Choroid plexus epithelial cell (primary cell): Measurements from ENCODE around the gene RAET1L.

Source experiments
- DNase-seq: peaks from one replicate; pipeline ENCODE4 v3.0.0-alpha.2; 2010; ENCODE audit warnings: low read depth
- H3K4me3 ChIP-seq: 2 replicates; pipeline ENCODE4 v1.5.1; 2011; ENCODE audit warnings: low read depth, mild to moderate bottlenecking, control low read depth, low read length, moderate library complexity
- CTCF ChIP-seq: conservative IDR thresholded peaks from 2 replicates; pipeline ENCODE4 v1.5.1; 2011; ENCODE audit warnings: low read depth, mild to moderate bottlenecking, control low read depth, inconsistent platforms, low read length, moderate library complexity

Gene RAET1L

GRCh38 chr6:150046943-150047342 lies 21.6 kb upstream of the RAET1L start:
- no peak for TF ChIP-seq CTCF
- H3K4me3 ChIP-seq, result no peak overlapping the region
- DNase-seq, result no peak

GRCh38 chr6:150044621-150045145 lies 19.4 kb upstream of the RAET1L start:
- no peak for DNase-seq
- TF ChIP-seq CTCF, result no peak
- H3K4me3 ChIP-seq, result no peak overlapping the region

- no peak for TF ChIP-seq CTCF
- H3K4me3 ChIP-seq, result no peak overlapping the region
- DNase-seq, result no peak
Measured at GRCh38 chr6:150043501-150044412, 18.4 kb upstream of the RAET1L start.

- DNase-seq, result no peak
- TF ChIP-seq CTCF, result no peak
- H3K4me3 ChIP-seq, result no peak overlapping the region
Measured at GRCh38 chr6:150043096-150043495, 17.8 kb upstream of the RAET1L start.

- H3K4me3 ChIP-seq, result no peak overlapping the region
- no peak for DNase-seq
- TF ChIP-seq CTCF, result no peak
Measured at GRCh38 chr6:150038202-150039062, 13.1 kb upstream of the RAET1L start.

- no peak overlapping the region for H3K4me3 ChIP-seq
- no peak for DNase-seq
- TF ChIP-seq CTCF, result no peak
Measured at GRCh38 chr6:150037526-150038201, 12.3 kb upstream of the RAET1L start.
